Subcutaneous adipose tissue (tissue), 4 donors: Measurements from ENCODE around the gene NEGR1. TPM values are rescaled to one million over a fixed set of nuclear protein-coding genes. Genes with fewer than 3 reads are reported as not detected.

Experiments used
- total RNA-seq, 4 donors: library from RNA; depleted of rRNA; stranded (reverse); fragments of >200 nt; gene quantifications; one replicate each; pipeline ENCODE4 v1.1.0, GENCODE V29; 2016
- TF ChIP-seq, protein P1 (sequence below): fragments of 450-650 bp; IDR thresholded peaks from one replicate; pipeline ENCODE4 v1.5.1; 2016; ENCODE audit warnings: low read depth, mild to moderate bottlenecking, control low read depth, antibody characterized with exemption, moderate library complexity

The NEGR1 gene
- total RNA-seq, 4 donors from 2014 or later, result 18.6 to 42.9 (median 35.3) TPM

DNA sequence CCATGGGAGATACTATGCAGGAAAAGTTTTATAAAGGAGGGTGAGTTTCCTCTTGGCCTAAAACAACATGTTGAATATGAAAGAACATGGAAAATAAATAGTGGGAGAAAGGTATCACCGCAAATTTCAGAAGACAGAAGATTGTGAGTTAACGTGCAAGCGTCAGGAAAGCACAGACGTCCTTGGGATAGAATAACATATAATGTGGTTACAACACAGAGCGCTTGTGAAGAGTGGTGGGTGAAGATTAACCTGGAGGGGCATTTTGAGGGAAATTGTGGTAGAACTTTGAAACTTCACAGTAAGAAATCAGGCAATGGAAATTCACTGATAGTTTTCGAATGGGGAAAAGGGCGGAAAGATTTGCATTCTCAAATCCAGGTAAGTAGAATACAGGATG, 47.3 kb downstream of the NEGR1 start:
- TF ChIP-seq, protein P1, sequence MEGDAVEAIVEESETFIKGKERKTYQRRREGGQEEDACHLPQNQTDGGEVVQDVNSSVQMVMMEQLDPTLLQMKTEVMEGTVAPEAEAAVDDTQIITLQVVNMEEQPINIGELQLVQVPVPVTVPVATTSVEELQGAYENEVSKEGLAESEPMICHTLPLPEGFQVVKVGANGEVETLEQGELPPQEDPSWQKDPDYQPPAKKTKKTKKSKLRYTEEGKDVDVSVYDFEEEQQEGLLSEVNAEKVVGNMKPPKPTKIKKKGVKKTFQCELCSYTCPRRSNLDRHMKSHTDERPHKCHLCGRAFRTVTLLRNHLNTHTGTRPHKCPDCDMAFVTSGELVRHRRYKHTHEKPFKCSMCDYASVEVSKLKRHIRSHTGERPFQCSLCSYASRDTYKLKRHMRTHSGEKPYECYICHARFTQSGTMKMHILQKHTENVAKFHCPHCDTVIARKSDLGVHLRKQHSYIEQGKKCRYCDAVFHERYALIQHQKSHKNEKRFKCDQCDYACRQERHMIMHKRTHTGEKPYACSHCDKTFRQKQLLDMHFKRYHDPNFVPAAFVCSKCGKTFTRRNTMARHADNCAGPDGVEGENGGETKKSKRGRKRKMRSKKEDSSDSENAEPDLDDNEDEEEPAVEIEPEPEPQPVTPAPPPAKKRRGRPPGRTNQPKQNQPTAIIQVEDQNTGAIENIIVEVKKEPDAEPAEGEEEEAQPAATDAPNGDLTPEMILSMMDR, result no peak

DNA sequence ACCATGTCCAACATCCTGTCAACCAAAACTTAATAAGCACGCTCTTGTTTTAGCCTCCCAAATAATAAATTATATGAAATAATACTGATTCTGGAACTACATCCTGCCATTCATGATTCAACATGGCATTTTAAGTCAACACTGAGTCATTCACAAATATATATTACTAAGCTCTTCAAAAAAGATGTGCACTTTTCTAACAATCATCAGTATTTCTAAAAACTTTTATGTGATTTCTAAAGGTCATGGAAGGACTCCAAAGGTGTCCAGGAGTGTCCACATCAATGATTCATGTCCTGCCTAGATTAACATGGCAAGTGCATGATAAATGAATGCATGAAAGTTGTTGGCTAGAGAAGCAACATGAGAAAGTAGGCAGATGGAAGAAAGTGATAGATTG, 51.6 kb downstream of the NEGR1 start:
- TF ChIP-seq, protein P1, result no peak

DNA sequence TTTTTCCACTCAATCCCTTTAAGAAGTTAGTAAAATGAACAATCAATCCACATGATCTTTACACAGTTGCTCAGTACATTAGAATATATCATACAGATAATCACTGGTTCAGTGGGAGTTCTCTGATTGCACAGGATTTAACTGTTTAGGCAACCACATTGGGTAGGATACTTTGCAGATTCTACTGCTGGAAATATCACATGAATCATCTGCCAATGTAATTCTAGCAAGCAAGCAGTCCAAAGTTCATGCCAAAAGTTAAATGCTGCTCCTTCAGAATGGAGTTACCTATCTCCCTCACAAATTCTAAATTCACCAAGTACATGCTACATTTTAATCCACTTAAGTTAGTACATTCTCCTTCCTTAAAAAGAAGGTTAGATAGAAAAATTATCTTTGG, 52.4 kb downstream of the NEGR1 start:
- TF ChIP-seq, protein P1, result no peak

- TF ChIP-seq, protein P1, result no peak
Measured at GRCh38 chr1:72227667-72228066, 54.7 kb downstream of the NEGR1 start.

DNA sequence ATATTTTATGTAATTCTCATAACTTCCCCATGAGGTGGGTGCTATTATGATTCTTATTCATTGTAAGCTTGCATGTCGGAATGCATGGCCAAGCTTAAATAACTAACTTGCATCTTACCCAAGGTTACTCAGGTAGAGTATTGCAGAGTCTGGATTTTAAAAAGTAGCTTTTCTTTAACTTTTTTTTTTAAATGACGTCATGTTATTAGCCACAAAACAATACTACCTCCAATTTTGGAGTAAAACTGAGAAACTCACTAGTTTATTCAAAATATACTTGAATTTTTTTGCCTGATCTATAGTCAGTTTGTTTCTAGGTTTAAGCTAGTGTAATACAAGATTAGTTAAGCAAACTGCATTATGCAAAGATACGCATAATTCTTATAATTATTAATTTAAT, 57.8 kb downstream of the NEGR1 start:
- TF ChIP-seq, protein P1, result no peak

- TF ChIP-seq, protein P1, result no peak
Measured at GRCh38 chr1:72221811-72222210, 60.5 kb downstream of the NEGR1 start.

DNA sequence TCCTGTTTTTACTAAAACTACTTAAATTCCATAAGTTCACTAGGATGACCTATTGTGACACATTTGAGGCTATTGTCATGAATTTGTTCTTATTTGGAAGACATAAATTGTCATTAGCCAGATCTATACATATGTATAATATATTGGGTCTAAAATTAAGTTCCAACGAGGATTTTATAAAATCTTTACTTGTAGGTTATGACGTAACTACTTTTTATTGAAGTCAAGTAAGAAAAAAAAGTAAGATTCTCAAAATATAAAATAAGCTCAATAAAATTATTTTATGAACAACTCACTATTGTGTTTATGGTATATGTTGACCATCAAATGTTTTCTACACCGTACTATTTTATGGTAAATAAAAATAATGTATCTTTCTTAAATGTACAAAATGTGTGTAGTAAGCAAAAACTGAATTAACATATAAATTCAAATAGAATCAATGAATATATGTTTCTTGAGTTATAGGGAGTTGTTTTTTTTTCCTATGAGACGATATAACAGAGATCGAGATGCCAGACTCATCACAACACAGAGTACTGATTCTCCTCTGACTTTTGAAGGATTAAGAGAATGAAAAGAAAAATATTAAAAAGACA, 64.1 kb downstream of the NEGR1 start:
- TF ChIP-seq, protein P1, result no peak
